ENCODE results near the gene ELAVL2.

ELAVL2 gene

GRCh38 chr9:23771746-23772384 lies 54.2 kb downstream of the ELAVL2 start:
- no peak overlapping the region for H3K4me3 ChIP-seq (replicated peaks; ENCODE audit: low read depth, low read length)
- TF ChIP-seq CTCF (IDR thresholded peaks at IDR 0.05; ENCODE audit: low read length, missing control alignments), result no peak
- no peak for DNase-seq (ENCODE audit: low read depth)

- peak; percentile 0 for DNase-seq (ENCODE audit: low read depth)
- H3K4me3 ChIP-seq (replicated peaks; ENCODE audit: low read depth, low read length), result no peak overlapping the region
- no peak for TF ChIP-seq CTCF (IDR thresholded peaks at IDR 0.05; ENCODE audit: low read length, missing control alignments)
These were observed 56.6 kb downstream of the ELAVL2 start for GRCh38 chr9:23769307-23769935.

- DNase-seq (ENCODE audit: low read depth), result no peak
- H3K4me3 ChIP-seq (replicated peaks; ENCODE audit: low read depth, low read length), result no peak overlapping the region
- no peak for TF ChIP-seq CTCF (IDR thresholded peaks at IDR 0.05; ENCODE audit: low read length, missing control alignments)
These were observed 57.2 kb downstream of the ELAVL2 start for GRCh38 chr9:23768861-23769260.

GRCh38 chr9:23766613-23767012 lies 59.4 kb downstream of the ELAVL2 start:
- DNase-seq (ENCODE audit: low read depth), result no peak
- H3K4me3 ChIP-seq (replicated peaks; ENCODE audit: low read depth, low read length), result no peak overlapping the region
- no peak for TF ChIP-seq CTCF (IDR thresholded peaks at IDR 0.05; ENCODE audit: low read length, missing control alignments)

GRCh38 chr9:23765561-23765960 lies 60.5 kb downstream of the ELAVL2 start:
- no peak for TF ChIP-seq CTCF (IDR thresholded peaks at IDR 0.05; ENCODE audit: low read length, missing control alignments)

GRCh38 chr9:23764219-23764618 lies 61.8 kb downstream of the ELAVL2 start:
- no peak overlapping the region for H3K4me3 ChIP-seq (replicated peaks; ENCODE audit: low read depth, low read length)
- TF ChIP-seq CTCF (IDR thresholded peaks at IDR 0.05; ENCODE audit: low read length, missing control alignments), result no peak
- DNase-seq (ENCODE audit: low read depth), result no peak

More at GRCh38 chr9:23765561-23765960, 60.5 kb downstream of the ELAVL2 start:
- no peak for DNase-seq (ENCODE audit: low read depth)
- no peak overlapping the region for H3K4me3 ChIP-seq (replicated peaks; ENCODE audit: low read depth, low read length)

GRCh38 chr9:23754551-23754950 lies 71.5 kb downstream of the ELAVL2 start:
- H3K4me3 ChIP-seq (replicated peaks; ENCODE audit: low read depth, low read length), result no peak overlapping the region
- no peak for TF ChIP-seq CTCF (IDR thresholded peaks at IDR 0.05; ENCODE audit: low read length, missing control alignments)

More at GRCh38 chr9:23754551-23754950, 71.5 kb downstream of the ELAVL2 start:
- DNase-seq (ENCODE audit: low read depth), result no peak

All from fibroblast of pulmonary artery (primary cell).